CD4-positive, alpha-beta T cell (primary cell): Measurements from ENCODE around the gene RBM19. TPM values are rescaled to one million over a fixed set of nuclear protein-coding genes. Genes with fewer than 3 reads are reported as not detected.

Experiments used
- ATAC-seq: fragments of 200-7000 bp; cut with Tn5 transposase; one replicate; pipeline ENCODE4 v1.10.0; 2022; ENCODE audit warnings: mild to moderate bottlenecking; ENCODE audit not compliant: poor library complexity
- CTCF ChIA-PET: fragments of 350-600 bp; sonication (Branson Sonifier 250); formaldehyde crosslinking; loops from one replicate; lab custom pipeline; 2021; ENCODE audit warnings: antibody characterized with exemption, inconsistent platforms; lab: Charles Lee
- POLR2A ChIA-PET: fragments of 350-600 bp; sonication (Branson Sonifier 250); formaldehyde crosslinking; loops from one replicate; lab custom pipeline; 2021; ENCODE audit warnings: antibody characterized with exemption, inconsistent platforms; lab: Charles Lee
- DNase-seq, 14 experiments: peaks; one replicate each; pipeline ENCODE4 v3.0.0-alpha.2; 2013 to 2020; ENCODE audit warnings: mixed read lengths in 2 of 14
- H3K27ac ChIP-seq, 2 donors: one replicate each; pipeline versions ENCODE4 v1.5.1 to v1.7.0; 2013; ENCODE audit warnings: low read length in 2 of 2, low read depth in 1 of 2, mild to moderate bottlenecking in 1 of 2
- H3K27me3 ChIP-seq, 2 experiments: 1 replicate in 1 of 2; 2 replicates in 1 of 2; pipeline versions ENCODE4 v1.6.1 to v1.7.0; 2013; ENCODE audit warnings: low read length in 2 of 2, control low read depth in 1 of 2, mild to moderate bottlenecking in 1 of 2, moderate library complexity in 1 of 2; ENCODE audit not compliant: insufficient read depth in 2 of 2, control insufficient read depth in 1 of 2
- H3K36me3 ChIP-seq: one replicate; pipeline ENCODE4 v1.6.1; 2013; ENCODE audit warnings: low read length, control low read depth; ENCODE audit not compliant: insufficient read depth
- H3K4me1 ChIP-seq: one replicate; pipeline ENCODE4 v1.6.1; 2013; ENCODE audit warnings: low read length, control low read depth; ENCODE audit not compliant: insufficient read depth
- H3K4me3 ChIP-seq: one replicate; pipeline ENCODE4 v1.5.1; 2013; ENCODE audit warnings: mild to moderate bottlenecking, low read length, moderate library complexity
- H3K9me3 ChIP-seq, 2 experiments: 1 replicate in 1 of 2; 2 replicates in 1 of 2; pipeline versions ENCODE4 v1.6.1 to v1.7.0; 2013; ENCODE audit warnings: low read length in 2 of 2, mild to moderate bottlenecking in 2 of 2, control low read depth in 1 of 2, moderate library complexity in 1 of 2; ENCODE audit not compliant: control insufficient read depth in 1 of 2, insufficient read depth in 1 of 2
- H3K27ac Mint-ChIP-seq: one replicate; pipeline ENCODE4 v1.8.0; 2020; ENCODE audit warnings: mixed read lengths
- H3K27me3 Mint-ChIP-seq: one replicate; pipeline ENCODE4 v1.8.0; 2021; ENCODE audit warnings: mixed read lengths
- H3K36me3 Mint-ChIP-seq: one replicate; pipeline ENCODE4 v1.8.0; 2021; ENCODE audit warnings: low read depth, mixed read lengths
- H3K4me1 Mint-ChIP-seq: one replicate; pipeline ENCODE4 v1.8.0; 2021; ENCODE audit warnings: low read depth, mixed read lengths
- H3K4me3 Mint-ChIP-seq: one replicate; pipeline ENCODE4 v1.8.0; 2020; ENCODE audit warnings: mild to moderate bottlenecking, mixed read lengths
- H3K9me3 Mint-ChIP-seq: one replicate; pipeline ENCODE4 v1.8.0; 2020; ENCODE audit warnings: mixed read lengths
- CTCF ChIP-seq: fragments of 200-600 bp; IDR thresholded peaks from one replicate; pipeline ENCODE4 v1.8.0; 2022; ENCODE audit warnings: antibody characterized with exemption, mild to moderate bottlenecking
- intact Hi-C, 2 experiments: fragments of 100-400 bp; cut with DNase I in 1 of 2; cut with micrococcal nuclease in 1 of 2; formaldehyde crosslinking; loops; one replicate each; pipeline versions ENCODE4 v1.15.1 to v1.9.0; 2023 to 2025; cut with DNase I, micrococcal nuclease
- total RNA-seq, 174 experiments: library from RNA in 2 of 174; stranded (reverse) in 2 of 174; gene quantifications; one replicate each; pipeline ENCODE4 v1.2.3 and lab custom pipeline; 2021 to 2026

Gene RBM19
- total RNA-seq, 2 experiments from 2014 or later = 57.1 to 58.5 TPM

DNA sequence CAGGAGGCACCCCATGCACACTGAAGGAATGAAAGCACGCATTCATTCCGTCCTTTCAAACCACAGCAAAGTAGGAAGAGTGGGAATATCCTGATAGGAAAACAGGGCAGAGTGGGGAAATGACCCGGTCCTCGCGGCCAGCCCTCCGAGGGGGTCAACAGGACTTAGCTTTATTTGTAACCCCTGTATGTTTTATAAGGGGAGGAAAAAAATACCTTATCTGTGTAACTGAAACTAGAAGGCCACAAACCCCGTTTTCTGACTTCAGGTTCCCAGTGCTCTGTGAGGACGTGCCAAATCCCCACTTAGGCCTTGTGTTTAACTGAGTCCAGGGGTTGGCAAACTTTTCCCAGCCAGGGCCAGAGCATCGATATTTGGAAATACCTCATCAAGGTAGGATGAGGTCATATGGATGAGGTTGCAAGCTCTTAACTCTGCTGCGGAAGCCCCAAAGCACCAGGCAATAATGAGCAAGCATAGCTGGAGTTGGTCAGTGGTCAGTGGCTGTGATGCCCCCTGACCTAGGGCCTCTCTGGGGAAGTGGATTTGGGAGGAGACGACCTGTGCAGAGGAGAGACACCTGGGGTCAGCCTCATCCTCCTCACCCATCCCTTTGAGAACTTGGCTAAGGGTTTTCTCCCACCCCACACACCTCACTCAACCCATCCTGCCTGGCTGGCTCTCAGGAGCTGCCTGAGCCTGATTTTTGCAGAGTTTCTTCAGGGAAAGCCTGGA lies 58.5 kb downstream of the RBM19 start:
- ChIA-PET POLR2A (no interaction called here), CTCF (no interaction called here)
- Histone ChIP-seq H3K27ac (no peak overlapping the region), H3K27me3 (no peaks in the 10 kb centered on the region), H3K36me3 (peaks cover 92% of the 10 kb centered on the region), H3K9me3 (no peaks in the 10 kb centered on the region), H3K4me3 (no peak overlapping the region), H3K4me1 (no peaks in the 10 kb centered on the region)
- Mint-ChIP-seq H3K4me1 (no peaks in the 10 kb centered on the region), H3K4me3 (no peak overlapping the region), H3K9me3 (no peaks in the 10 kb centered on the region), H3K27ac (no peak overlapping the region), H3K27me3 (no peaks in the 10 kb centered on the region), H3K36me3 (peaks cover 90% of the 10 kb centered on the region)
- DNase-seq = no peak
- no peak for TF ChIP-seq CTCF
- intact Hi-C loops = no loop called here
- no peak for ATAC-seq

GRCh38 chr12:113906411-113907200 lies 59.5 kb downstream of the RBM19 start:
- H3K27ac Mint-ChIP-seq = no peak overlapping the region
- Histone ChIP-seq H3K9me3 (no peaks in the 10 kb centered on the region), H3K36me3 (peaks cover 83% of the 10 kb centered on the region), H3K27ac (no peak overlapping the region), H3K4me3 (no peak overlapping the region), H3K27me3 (no peaks in the 10 kb centered on the region), H3K4me1 (no peaks in the 10 kb centered on the region)
- H3K27me3 Mint-ChIP-seq = no peaks in the 10 kb centered on the region
- H3K4me1 Mint-ChIP-seq = no peaks in the 10 kb centered on the region
- TF ChIP-seq CTCF = no peak
- CTCF ChIA-PET = no interaction called here
- no peak overlapping the region for H3K4me3 Mint-ChIP-seq
- ATAC-seq (no peak), DNase-seq (no peak)
- intact Hi-C loops = no loop called here
- peaks cover 90% of the 10 kb centered on the region for H3K36me3 Mint-ChIP-seq
- POLR2A ChIA-PET = no interaction called here
- H3K9me3 Mint-ChIP-seq = no peaks in the 10 kb centered on the region

DNA sequence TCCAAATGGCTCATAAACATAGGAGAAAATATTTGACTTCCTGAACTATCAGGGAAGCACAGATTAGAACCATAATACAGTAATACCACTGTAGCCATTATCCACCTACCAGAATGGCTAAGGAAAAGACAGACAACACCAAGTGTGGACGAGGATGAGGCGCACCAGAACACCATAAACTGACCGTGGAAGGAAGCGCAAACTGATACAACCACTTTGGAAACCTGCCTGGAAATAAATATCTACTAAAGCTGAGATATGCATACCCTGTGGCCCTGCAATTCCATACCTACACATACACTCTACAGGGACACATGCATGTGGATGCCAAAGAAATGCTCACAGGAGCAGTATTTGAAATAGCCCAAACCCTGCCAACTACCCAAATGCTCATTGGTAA lies 60.3 kb downstream of the RBM19 start:
- no peaks in the 10 kb centered on the region for H3K4me1 Mint-ChIP-seq
- TF ChIP-seq CTCF = no peak

More for the DNA sequence above, 60.3 kb downstream of the RBM19 start:
- Histone ChIP-seq H3K4me1 (no peaks in the 10 kb centered on the region), H3K36me3 (peaks cover 76% of the 10 kb centered on the region), H3K27ac (no peak overlapping the region), H3K27me3 (no peaks in the 10 kb centered on the region), H3K9me3 (no peaks in the 10 kb centered on the region), H3K4me3 (no peak overlapping the region)
- Mint-ChIP-seq H3K27ac (no peak overlapping the region), H3K27me3 (no peaks in the 10 kb centered on the region), H3K4me3 (no peak overlapping the region), H3K36me3 (peaks cover 85% of the 10 kb centered on the region), H3K9me3 (no peaks in the 10 kb centered on the region)
- intact Hi-C loops = no loop called here
- ATAC-seq (no peak), DNase-seq (no peak)
- ChIA-PET CTCF (no interaction called here), POLR2A (no interaction called here)
